ENCODE measurements around the gene EGF. TPM values are rescaled to one million over a fixed set of nuclear protein-coding genes. Genes with fewer than 3 reads are reported as not detected.
"Not testable (repeated sequence)": the region's sequence is repeated elsewhere in the genome, so short reads cannot be mapped to it uniquely, and the experiment has no call there.

EGF gene
- total and polyA plus RNA-seq, 5 experiments from 2014 or later, result not detected

- Mint-ChIP-seq H3K27me3 (peaks cover 0 to 4% (median 0%) of the 10 kb centered on the region in 5 donors), H3K27ac (peak overlapping the region in 1 of 10 donors; percentile 5), H3K4me3 (no peak overlapping the region)
Measured at GRCh38 chr4:110014233-110014632, 101.5 kb downstream of the EGF start.

GRCh38 chr4:110019153-110019552 is 106.5 kb downstream of the EGF start:
- no peak for DNase-seq
- H3K9me3 Mint-ChIP-seq, result peaks cover 0 to 12% (median 4%) of the 10 kb centered on the region in 9 donors
- peaks cover 0 to 3% (median 0%) of the 10 kb centered on the region in 3 donors for H3K36me3 Mint-ChIP-seq
- no peak overlapping the region for H3K27ac Mint-ChIP-seq
- H3K27me3 Mint-ChIP-seq, result peaks cover 0 to 3% (median 0%) of the 10 kb centered on the region in 5 donors
- POLR2A ChIA-PET, result no interaction called here
- ATAC-seq, result no peak
- peaks cover 0 to 2% (median 0%) of the 10 kb centered on the region in 4 donors for H3K4me1 Mint-ChIP-seq
- no peak overlapping the region for H3K4me3 Mint-ChIP-seq

More at GRCh38 chr4:110014233-110014632, 101.5 kb downstream of the EGF start:
- POLR2A ChIA-PET, result no interaction called here
- Mint-ChIP-seq H3K9me3 (peaks cover 0 to 8% (median 2%) of the 10 kb centered on the region in 9 donors), H3K36me3 (peaks cover 0 to 3% (median 0%) of the 10 kb centered on the region in 3 donors), H3K4me1 (no peaks in the 10 kb centered on the region)
- ATAC-seq (no peak), DNase-seq (no peak)

- POLR2A ChIA-PET, result no interaction called here
- DNase-seq (no peak), ATAC-seq (no peak)
- Mint-ChIP-seq H3K27ac (peak overlapping the region in 1 of 10 donors; percentile 31), H3K36me3 (peaks cover 0 to 3% (median 0%) of the 10 kb centered on the region in 3 donors), H3K9me3 (peaks cover 0 to 12% (median 4%) of the 10 kb centered on the region in 9 donors), H3K4me1 (peaks cover 0 to 2% (median 0%) of the 10 kb centered on the region in 4 donors), H3K27me3 (no peaks in the 10 kb centered on the region), H3K4me3 (no peak overlapping the region)
Measured at GRCh38 chr4:110020139-110020538, 107.5 kb downstream of the EGF start.

- DNase-seq (no peak), ATAC-seq (no peak)
- Mint-ChIP-seq H3K27me3 (no peaks in the 10 kb centered on the region), H3K4me3 (no peak overlapping the region), H3K4me1 (peaks cover 0 to 2% (median 0%) of the 10 kb centered on the region in 4 donors), H3K27ac (no peak overlapping the region), H3K36me3 (peaks cover 0 to 3% (median 0%) of the 10 kb centered on the region in 3 donors), H3K9me3 (peaks cover 0 to 12% (median 4%) of the 10 kb centered on the region in 9 donors)
- POLR2A ChIA-PET, result no interaction called here
Measured at GRCh38 chr4:110020646-110021443, 108.2 kb downstream of the EGF start.

GRCh38 chr4:110022457-110022856 is 109.8 kb downstream of the EGF start:
- DNase-seq, result no peak
- no peak for ATAC-seq
- peaks cover 0 to 2% (median 0%) of the 10 kb centered on the region in 4 donors for H3K4me1 Mint-ChIP-seq
- H3K27ac Mint-ChIP-seq, result no peak overlapping the region
- H3K27me3 Mint-ChIP-seq, result peaks cover 0 to 3% (median 0%) of the 10 kb centered on the region in 5 donors
- POLR2A ChIA-PET, result no interaction called here
- peaks cover 0 to 5% (median 0%) of the 10 kb centered on the region in 9 donors for H3K9me3 Mint-ChIP-seq
- H3K36me3 Mint-ChIP-seq, result no peaks in the 10 kb centered on the region
- H3K4me3 Mint-ChIP-seq, result no peak overlapping the region

GRCh38 chr4:110025056-110025455 is 112.4 kb downstream of the EGF start:
- Mint-ChIP-seq H3K36me3 (no peaks in the 10 kb centered on the region), H3K27me3 (peaks cover 2 to 10% (median 7%) of the 10 kb centered on the region in 5 donors), H3K27ac (no peak overlapping the region), H3K4me3 (no peak overlapping the region), H3K9me3 (peaks cover 0 to 5% (median 0%) of the 10 kb centered on the region in 9 donors), H3K4me1 (peaks cover 0 to 2% (median 0%) of the 10 kb centered on the region in 4 donors)
- ATAC-seq (no peak), DNase-seq (no peak)
- POLR2A ChIA-PET, result no interaction called here

GRCh38 chr4:110025718-110026117 is 113.0 kb downstream of the EGF start:
- H3K9me3 Mint-ChIP-seq, result peaks cover 0 to 5% (median 0%) of the 10 kb centered on the region in 9 donors
- no peaks in the 10 kb centered on the region for H3K4me1 Mint-ChIP-seq
- H3K4me3 Mint-ChIP-seq, result no peak overlapping the region
- DNase-seq, result no peak
- no peaks in the 10 kb centered on the region for H3K36me3 Mint-ChIP-seq
- H3K27me3 Mint-ChIP-seq, result peaks cover 2 to 17% (median 9%) of the 10 kb centered on the region in 5 donors
- H3K27ac Mint-ChIP-seq, result no peak overlapping the region
- POLR2A ChIA-PET, result no interaction called here
- ATAC-seq, result no peak

GRCh38 chr4:110032603-110033002 is 119.9 kb downstream of the EGF start:
- Mint-ChIP-seq H3K36me3 (no peaks in the 10 kb centered on the region), H3K9me3 (peaks cover 0 to 4% (median 0%) of the 10 kb centered on the region in 9 donors), H3K4me1 (peaks cover 0 to 11% (median 0%) of the 10 kb centered on the region in 4 donors), H3K27ac (no peak overlapping the region), H3K27me3 (peaks cover 15 to 58% (median 33%) of the 10 kb centered on the region in 5 donors), H3K4me3 (no peak overlapping the region)
- DNase-seq (no peak), ATAC-seq (no peak)
- POLR2A ChIA-PET, result interaction anchor here (0.7 kb wide), 1 partner anchor 73 kb away, joined by 3 read pairs; no protein-coding TSS in a partner anchor

GRCh38 chr4:110033355-110034025 is 120.8 kb downstream of the EGF start:
- H3K4me1 Mint-ChIP-seq, result peaks cover 0 to 11% (median 0%) of the 10 kb centered on the region in 4 donors
- H3K4me3 Mint-ChIP-seq, result no peak overlapping the region
- H3K9me3 Mint-ChIP-seq, result peaks cover 0 to 4% (median 0%) of the 10 kb centered on the region in 9 donors
- POLR2A ChIA-PET, result no interaction called here
- H3K36me3 Mint-ChIP-seq, result no peaks in the 10 kb centered on the region
- no peak overlapping the region for H3K27ac Mint-ChIP-seq
- DNase-seq (no peak), ATAC-seq (no peak)
- H3K27me3 Mint-ChIP-seq, result peaks cover 15 to 58% (median 34%) of the 10 kb centered on the region in 5 donors

GRCh38 chr4:110034026-110034393 is 121.3 kb downstream of the EGF start:
- POLR2A ChIA-PET, result interaction anchor here (0.6 kb wide), 1 partner anchor 164 kb away, joined by 4 read pairs; the partner anchor contains the start of gene ELOVL6
- no peaks in the 10 kb centered on the region for H3K36me3 Mint-ChIP-seq
- H3K27me3 Mint-ChIP-seq, result peaks cover 15 to 58% (median 34%) of the 10 kb centered on the region in 5 donors
- DNase-seq (no peak), ATAC-seq (no peak)
- H3K4me1 Mint-ChIP-seq, result peaks cover 0 to 11% (median 0%) of the 10 kb centered on the region in 4 donors
- no peak overlapping the region for H3K4me3 Mint-ChIP-seq
- no peak overlapping the region for H3K27ac Mint-ChIP-seq
- peaks cover 0 to 4% (median 0%) of the 10 kb centered on the region in 9 donors for H3K9me3 Mint-ChIP-seq

GRCh38 chr4:110039164-110039563 is 126.5 kb downstream of the EGF start:
- POLR2A ChIA-PET, H3K36me3 Mint-ChIP-seq, H3K27ac Mint-ChIP-seq, DNase-seq, H3K9me3 Mint-ChIP-seq, H3K4me1 Mint-ChIP-seq, H3K4me3 Mint-ChIP-seq, ATAC-seq: not testable (repeated sequence)
- peaks cover 11 to 36% (median 18%) of the 10 kb centered on the region in 5 donors for H3K27me3 Mint-ChIP-seq

GRCh38 chr4:110041735-110042134 is 129.1 kb downstream of the EGF start:
- POLR2A ChIA-PET, result no interaction called here
- ATAC-seq, result no peak
- Mint-ChIP-seq H3K9me3 (no peaks in the 10 kb centered on the region), H3K27ac (no peak overlapping the region), H3K4me1 (peaks cover 0 to 5% (median 4%) of the 10 kb centered on the region in 4 donors), H3K4me3 (no peak overlapping the region), H3K36me3 (no peaks in the 10 kb centered on the region), H3K27me3 (peaks cover 6 to 21% (median 11%) of the 10 kb centered on the region in 5 donors)
- DNase-seq, result no peak
